Prostate gland (tissue), 2 donors: Measurements from ENCODE around the gene RGS17.

Experiments
- POLR2A ChIP-seq: fragments of 450-650 bp; IDR thresholded peaks from one replicate; pipeline ENCODE4 v1.6.1; 2016; ENCODE audit warnings: antibody characterized with exemption, mild to moderate bottlenecking
- POLR2AphosphoS5 ChIP-seq: sonication (generic); formaldehyde crosslinking; IDR thresholded peaks from one replicate; pipeline ENCODE4 v1.6.1; 2017; ENCODE audit warnings: antibody characterized with exemption
- TF ChIP-seq, protein P1 (sequence below), 4 experiments: fragments of 200-600 bp in 2 of 4; fragments of 450-650 bp in 2 of 4; sonication (generic) in 2 of 4; IDR thresholded peaks; 1 replicate in 3 of 4; 2 replicates in 1 of 4; pipeline ENCODE4 v1.5.1; 2016 to 2019; ENCODE audit warnings: antibody characterized with exemption in 4 of 4, mild to moderate bottlenecking in 2 of 4, moderate library complexity in 2 of 4

DNA sequence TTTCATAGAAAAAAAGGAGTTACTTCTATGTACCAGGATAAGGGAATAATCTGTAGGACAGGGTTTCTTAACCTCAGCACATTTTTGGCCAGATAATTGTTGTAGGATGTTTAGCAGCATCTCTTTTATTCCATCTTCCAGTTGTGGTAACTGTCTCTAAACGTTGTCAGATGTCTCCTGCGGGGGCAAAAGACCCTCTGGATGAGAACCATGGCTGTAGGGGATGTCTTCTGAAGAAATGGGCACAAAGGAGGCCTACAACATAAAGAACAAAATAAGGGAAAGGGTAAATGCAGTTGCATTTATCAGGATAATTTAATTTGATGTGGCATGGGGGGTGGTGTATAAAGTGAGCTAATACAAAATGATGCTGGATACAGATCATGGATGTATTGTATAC is 144.1 kb downstream of the RGS17 start:
- TF ChIP-seq, protein P1, sequence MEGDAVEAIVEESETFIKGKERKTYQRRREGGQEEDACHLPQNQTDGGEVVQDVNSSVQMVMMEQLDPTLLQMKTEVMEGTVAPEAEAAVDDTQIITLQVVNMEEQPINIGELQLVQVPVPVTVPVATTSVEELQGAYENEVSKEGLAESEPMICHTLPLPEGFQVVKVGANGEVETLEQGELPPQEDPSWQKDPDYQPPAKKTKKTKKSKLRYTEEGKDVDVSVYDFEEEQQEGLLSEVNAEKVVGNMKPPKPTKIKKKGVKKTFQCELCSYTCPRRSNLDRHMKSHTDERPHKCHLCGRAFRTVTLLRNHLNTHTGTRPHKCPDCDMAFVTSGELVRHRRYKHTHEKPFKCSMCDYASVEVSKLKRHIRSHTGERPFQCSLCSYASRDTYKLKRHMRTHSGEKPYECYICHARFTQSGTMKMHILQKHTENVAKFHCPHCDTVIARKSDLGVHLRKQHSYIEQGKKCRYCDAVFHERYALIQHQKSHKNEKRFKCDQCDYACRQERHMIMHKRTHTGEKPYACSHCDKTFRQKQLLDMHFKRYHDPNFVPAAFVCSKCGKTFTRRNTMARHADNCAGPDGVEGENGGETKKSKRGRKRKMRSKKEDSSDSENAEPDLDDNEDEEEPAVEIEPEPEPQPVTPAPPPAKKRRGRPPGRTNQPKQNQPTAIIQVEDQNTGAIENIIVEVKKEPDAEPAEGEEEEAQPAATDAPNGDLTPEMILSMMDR (IDR thresholded peaks at IDR 0.05): no peak
- no peak for TF ChIP-seq POLR2A
- TF ChIP-seq POLR2AphosphoS5: no peak
